GM21360 (cell line): ENCODE results near the gene PTGIR.

Experiments used
- ATAC-seq: cut with Tn5 transposase; IDR thresholded peaks from one replicate; pipeline ENCODE4 v1.9.1; 2021; ENCODE audit warnings: mild to moderate bottlenecking, moderate library complexity; ENCODE audit not compliant: unreplicated experiment

Gene PTGIR, protein sequence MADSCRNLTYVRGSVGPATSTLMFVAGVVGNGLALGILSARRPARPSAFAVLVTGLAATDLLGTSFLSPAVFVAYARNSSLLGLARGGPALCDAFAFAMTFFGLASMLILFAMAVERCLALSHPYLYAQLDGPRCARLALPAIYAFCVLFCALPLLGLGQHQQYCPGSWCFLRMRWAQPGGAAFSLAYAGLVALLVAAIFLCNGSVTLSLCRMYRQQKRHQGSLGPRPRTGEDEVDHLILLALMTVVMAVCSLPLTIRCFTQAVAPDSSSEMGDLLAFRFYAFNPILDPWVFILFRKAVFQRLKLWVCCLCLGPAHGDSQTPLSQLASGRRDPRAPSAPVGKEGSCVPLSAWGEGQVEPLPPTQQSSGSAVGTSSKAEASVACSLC

DNA sequence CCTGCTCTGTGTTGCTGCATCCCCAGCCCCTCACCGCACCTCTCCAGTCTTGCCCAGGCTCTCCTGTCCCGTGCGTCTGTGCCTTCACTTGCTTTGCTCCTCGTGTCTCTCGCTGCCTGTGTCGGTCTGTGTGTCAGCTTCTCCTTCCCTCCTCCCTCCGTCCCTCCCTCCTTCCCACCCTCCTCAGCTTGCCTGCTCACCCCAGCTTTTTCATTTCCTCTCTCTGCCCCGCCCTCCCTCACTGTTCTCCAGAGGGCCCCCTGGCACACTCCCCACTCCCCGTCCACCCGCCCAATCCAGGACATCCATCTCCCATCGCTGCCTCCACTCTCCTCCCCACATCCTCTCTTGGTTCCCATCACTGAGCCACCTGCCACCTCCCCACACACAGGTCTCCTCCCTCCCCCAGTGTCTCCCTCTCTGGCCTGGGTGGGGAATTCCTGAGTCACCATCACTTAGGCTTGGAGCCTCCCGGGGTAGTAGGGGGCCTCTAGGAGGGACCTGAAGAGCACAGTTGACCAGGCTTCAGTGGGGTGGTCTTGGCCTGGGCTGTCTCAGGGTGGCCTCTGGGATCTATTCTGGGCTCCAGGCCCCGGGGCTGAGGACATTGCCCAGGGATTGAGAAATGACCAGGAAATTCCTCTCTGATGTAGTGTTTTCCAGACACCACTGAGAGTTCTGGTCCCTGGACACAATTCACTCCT, at the start of gene PTGIR:
PTGIR (minus strand) TSS at position 132 of the 704 bp plus-strand sequence. CDS start 864 bp downstream, outside the sequence.
- ATAC-seq, result no peak

DNA sequence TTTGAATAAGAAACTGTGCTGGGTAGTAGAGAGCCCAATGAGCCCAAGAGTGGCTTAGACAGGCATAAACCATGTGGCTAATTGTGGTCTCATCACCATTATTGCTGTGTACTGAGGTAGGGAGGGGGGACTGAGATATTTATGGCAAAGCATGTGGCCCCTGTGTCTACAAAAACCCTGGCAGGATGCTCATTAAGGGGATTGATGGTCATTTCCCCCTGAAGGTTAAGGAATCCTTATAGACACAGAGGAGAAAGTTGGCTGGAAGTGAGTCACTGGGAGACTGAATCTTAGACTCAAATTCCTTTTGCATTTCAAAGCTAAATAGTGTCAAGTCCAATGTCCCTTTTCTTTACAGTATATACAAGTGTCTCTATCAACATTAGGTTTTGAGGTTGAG, 45.9 kb upstream of the PTGIR start:
- no peak for ATAC-seq

DNA sequence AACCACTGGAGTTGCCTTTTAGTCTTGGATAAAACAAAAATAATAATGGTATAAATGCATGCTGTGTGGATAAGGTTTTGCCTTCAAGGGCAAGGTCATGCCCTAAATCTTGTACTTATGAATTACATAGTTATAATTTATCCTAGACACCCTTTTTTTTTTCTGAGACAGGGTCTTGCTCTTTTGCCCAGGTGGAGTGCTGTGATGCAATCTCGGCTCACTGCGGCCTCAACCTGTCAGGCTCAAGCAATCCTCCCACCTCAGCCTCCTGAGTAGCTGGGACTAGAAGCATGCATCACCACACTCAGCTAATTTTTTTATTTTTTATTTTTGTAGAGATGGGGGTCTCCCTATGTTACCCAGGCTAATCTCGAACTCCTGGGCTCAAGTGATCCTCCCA, 43.8 kb upstream of the PTGIR start:
- no peak for ATAC-seq

DNA sequence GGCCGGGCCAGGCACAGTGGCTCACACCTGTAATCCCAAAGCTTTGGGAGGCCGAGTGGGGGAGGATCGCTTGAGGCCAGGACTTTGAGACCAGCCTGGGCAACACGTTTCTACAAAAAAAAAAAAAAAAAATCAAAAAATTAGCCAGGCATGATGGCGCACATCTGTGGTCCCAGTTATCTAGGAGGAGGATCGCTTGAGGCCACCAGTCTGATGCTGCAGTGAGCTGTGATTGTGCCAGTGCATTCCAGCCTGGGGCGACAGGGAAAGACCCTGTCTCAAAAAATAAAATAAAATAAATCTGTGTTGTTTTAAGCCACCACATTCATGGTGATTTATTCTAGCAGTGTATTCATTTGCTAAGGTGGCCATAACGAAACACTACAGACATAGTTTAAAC, 40.2 kb upstream of the PTGIR start:
- ATAC-seq, result no peak

DNA sequence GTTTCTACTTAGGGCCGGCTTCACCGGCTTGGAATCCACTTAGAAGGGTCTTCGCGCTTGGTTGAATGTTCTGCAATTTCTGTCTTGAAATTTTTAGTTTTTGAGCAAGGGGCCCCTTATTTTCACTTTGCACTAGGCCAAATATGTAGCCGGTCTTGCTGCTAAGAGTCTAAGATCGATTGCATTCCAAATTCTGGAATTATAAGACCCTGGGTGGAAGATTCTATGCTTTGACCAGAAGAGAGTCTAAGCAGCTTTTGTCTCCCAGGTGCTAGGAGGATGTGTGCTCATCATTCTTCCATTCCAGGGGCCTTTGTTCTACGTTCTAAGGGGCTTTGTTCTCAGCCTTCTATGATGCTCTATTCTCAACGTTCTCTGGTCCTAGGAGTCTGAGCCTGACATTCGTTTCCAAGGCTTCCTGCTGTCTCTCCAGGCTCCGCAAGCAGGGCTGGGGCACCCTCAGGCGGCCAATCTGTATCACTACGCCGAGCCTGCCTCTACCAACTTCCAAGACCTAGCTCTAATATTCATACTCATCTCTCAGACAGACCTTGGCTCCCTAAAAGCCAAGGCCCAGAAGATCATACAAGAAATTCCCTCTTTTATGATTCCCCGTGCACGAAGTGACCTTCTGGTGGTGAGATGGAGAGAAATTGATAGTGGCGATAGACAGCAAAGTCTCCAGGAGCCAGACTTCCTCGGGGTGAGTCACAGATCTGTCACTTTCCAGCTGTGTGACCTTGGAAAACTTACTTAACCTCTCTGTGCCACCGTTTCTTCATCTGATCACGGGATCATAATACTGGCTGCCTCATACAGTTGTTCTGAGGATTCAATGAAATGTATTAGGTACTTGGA, 37.1 kb upstream of the PTGIR start:
- ATAC-seq, result no peak

DNA sequence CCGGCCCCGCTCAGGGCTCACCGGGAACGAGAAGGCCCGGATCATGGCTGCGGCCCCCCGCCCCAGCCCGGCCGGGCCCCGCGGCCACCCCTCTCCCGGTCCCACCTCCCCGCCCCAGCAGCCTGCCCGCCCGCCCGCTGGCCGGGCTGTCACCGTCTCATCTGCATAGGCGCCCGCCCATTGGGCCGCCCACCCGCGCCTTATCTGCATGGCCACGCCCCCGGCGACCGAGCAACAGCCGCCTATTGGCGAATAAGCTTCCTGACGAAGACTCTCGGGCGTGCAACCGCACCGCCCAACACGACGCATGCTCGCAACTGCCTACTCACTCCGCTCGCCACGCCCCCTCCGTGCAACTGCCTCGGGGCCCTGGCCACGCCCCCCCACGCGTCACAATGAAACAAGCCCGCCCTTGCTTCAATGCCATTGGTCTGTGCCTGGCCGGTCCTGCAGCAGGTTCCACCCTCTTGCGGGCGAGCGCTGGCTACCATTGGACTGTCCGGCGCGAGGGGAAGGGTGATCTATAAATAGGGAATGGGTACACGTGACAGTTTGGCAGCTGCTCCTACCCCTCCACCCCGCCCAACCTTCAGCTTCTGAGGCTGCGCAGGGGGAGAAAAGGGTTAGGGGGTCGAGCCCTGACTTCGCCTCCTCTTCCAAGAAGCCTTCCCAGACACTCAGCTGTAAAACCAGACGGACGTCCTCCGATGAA, 36.3 kb upstream of the PTGIR start, which contains the start of gene DACT3:
DACT3 (minus strand) TSS at position 163 of the 712 bp plus-strand sequence; CDS start at position 45, 118 bp downstream.
- peak; percentile 86 for ATAC-seq

DNA sequence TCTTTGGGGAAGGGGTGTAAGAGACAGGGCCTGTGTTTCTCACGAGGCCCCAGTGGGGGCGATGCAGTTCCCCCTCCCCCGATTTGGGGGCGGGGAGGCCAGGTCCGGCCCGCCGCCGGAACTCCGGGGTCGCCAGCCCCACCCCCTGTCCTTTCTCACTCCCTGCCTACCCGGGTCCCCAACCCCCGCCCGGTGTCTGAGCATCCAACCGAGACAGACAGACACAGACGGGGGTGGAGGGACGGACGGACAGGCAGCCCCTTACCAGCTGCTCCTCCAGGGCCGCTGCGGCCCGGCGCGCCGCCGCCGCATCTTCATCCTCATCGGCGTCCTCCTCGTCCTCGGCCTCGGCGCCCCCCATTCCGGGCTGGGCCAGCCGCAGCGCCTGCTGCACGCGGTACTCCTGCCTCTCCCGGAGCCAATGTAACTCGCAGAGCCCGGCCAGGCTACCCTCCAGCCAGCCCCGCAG, 35.7 kb upstream of the PTGIR start:
- ATAC-seq, result no peak

DNA sequence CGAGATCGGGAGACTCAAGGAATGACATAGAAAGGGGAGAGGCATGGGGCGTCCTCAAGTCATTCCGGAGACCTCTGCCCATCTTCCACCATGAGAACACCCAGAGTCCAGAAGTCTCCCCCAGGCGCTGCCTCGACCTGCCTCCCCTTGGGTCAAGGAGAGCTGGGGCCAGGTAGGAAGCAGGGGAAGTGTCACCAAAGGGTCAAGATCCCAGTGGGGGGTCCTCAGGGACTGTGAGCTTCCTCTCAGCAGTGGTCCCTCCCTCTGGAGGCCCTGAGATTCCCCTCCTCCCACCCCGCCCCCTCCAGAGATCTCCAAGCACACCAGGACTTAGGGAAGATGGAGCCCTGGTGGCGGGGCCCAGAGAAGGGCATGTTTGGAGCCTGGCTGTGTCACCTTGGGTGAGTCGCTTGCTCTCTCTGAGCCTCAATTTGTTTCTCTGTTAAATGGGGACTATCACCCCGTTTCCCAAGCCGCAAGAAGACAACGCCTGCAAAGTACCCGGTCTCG, 35.2 kb upstream of the PTGIR start:
- ATAC-seq, result no peak

DNA sequence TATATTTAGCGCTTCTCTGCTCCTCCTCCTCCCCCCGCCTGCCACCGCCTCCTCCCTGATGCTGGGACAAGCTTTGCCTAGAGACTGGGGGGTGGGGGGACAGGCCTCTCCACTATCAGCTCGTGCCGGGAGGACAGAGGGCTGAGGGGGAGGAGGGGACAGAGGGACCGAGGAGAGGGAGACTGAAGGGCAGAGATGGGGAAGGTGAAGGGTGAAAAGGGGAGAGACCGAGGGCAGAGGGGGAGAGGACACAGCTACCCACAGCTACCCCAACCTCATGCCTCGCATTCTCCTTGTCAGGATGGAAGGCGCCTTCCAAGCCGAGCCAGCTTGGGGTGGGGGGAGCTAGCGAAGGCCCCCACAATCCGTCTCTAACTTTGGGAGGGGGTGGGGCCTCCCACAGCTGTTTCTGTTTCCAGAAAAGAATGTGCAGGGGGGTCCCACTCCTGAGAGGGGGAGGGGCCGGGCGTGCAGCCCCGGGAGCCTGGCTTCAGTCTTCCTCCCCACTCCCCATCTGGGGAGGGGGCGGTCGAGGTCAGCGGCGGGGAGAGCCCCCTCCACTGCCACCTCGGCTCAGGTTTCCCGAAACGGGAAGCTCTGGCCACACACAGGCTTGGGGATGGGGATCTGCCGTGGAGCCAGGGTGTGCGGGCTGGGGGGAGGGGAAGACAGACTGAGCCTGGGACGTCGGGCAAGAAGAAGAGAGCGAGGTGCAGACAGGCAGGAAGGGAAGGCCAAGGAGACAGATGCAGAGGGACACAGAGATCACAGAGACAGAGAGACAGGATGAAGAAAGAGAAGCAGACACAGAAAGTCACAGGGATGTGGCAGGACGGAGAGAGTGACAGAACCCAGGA, 34.5 kb upstream of the PTGIR start:
- ATAC-seq, result no peak

DNA sequence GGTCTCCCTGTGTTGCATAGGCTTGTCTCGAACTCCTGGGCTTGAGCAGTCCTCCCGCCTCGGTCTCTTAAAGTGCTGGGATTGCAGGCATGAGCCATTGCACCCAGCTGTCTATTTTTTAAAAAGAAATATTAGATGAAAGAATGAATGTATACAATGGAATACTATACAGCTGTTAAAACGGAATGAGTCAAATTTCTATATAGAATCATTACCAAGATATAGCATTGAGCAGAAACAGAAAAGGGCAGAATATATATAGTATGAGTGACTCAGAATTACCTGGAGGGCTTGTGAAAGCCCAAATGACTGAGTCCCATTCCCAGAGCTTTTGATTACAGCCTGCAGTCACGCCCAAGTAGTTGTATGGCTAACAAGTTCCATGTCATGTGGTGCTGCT, 31.7 kb upstream of the PTGIR start:
- ATAC-seq, result no peak

DNA sequence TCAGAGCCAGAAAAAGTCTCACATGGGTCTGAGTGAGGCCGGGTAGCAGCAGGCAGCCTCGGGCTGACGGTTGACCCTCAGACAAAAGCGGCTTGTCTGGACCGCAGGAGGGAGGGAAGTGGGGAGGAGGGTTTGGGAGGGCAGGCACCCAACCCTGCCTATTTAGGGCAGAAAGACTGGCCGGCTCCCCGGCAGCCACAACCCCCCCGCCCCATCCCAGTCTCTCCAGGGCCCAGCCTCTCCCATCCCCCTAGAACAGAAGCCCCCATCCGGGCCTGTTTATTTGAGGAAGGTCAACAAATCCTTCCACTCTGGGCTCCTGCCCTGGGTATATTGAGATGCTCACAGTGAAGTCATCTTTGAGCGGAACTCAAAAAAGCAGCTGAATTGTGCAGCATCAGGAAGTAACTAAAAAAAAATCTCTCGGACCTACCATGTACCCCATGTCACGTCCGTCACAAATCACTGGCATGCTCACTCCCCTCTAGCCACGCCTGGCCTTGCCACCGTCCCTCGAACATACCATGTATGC, 29.8 kb upstream of the PTGIR start:
- no peak for ATAC-seq

DNA sequence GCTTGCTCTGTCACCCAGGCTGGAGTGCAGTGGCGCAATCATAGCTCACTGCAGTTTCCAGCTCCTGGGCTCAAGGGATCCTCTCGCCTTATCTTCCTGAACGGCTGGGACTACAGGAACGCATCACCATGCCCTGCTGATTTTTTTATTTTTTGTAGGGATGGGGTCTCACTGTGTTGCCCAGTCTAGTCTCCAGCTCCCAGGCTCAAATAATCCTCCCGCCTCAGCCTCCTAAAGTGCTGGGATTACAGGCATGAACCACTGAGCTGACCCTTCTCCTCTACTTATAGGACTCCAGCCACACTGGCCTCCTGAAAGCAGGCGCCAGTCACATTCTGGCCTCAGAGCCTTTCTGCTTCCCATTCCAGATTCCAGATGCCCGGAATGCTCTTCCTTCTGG, 25.6 kb upstream of the PTGIR start:
- ATAC-seq, result no peak

DNA sequence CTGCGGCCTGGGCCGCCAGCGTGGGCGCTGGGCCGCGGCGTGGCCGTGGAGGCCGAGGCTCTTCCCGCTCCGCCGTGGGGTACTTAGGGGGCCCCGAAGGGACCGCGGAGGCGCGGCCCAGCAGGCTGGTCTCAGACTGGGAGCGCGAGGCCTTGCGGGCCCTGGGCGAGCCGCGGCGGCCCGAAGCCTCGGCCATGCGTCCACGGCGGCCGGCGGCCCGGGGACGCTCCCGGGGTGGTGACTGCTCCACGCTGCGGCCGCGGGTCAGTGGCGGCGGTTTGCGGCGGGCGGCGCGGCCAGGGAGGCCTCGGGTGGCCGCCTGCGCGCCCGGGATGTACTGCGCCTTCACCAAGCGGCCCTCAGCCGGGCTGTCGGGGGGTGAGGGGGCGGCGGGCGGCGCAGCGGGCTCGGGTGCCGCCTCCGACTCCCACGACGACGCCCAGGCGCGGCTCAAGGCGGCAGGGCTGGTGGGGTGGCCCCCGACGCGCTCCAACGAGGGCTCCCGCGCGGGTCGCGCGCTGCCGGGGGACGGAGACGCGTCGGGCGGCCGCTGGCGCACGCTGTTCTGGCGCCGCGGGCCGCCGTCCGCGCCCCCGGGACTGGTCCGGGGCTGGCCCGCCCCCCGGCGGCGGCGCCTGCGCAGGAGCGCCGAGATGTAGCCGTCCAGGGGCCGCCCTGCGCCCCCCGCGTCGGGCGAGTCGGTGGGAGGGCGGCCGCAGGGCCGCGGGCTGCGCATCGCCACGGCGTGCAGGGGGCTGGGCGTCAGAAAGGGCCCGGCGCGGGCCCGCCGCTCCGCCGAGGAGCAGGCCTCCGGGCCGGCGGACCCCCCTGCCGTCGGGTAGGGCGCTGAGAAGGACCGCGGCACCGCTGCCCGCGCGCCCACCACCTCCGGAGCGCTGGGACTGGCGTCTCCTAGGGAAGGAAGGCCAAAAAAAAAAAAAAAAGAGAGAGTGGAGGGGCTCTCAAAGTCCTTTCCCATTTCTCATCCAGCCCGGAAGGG, 24.4 kb upstream of the PTGIR start:
- ATAC-seq, result no peak

DNA sequence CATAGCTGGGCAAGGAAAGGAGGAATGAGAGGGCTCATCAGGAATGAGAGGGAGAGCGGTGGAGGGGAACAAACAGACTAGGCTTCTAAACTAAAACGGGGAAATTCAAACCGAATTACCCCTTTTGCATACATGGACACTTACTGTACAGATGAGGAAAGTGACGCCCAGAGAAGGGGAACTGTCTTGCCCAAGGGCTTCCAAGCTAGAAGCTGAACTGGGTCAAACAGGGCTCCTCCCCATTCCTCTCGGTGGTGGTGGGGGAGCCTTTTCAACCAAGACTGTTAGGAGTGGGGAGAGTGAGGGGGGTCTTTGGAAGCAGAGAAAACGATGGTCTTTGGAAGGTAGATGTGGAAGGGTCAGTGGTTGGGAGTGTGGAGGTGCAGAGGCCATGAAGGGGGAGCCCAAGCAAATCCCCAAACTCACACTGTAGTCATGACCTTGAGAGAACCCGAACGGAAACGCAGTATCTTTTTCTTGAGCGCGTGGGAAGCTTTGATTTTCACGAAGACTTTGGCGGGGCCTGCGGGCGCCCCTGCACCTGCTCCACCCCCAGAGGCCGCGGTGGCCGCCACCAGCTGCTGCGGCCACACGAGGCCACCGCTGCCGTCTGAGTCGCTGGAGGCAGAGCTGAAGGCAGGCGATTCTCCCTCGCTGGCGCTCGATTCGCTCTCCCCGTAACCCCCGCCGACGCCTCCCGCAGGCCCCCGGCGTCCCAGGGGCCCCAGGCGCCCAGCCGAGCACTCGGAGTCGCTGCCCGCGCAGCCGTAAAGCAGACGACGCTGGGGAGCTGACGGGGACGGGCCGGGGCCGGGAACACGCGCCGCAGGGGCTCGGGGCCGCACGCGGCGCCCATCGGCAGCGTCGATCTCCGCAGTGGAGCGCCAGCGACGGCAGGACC, 23.4 kb upstream of the PTGIR start:
- no peak for ATAC-seq

DNA sequence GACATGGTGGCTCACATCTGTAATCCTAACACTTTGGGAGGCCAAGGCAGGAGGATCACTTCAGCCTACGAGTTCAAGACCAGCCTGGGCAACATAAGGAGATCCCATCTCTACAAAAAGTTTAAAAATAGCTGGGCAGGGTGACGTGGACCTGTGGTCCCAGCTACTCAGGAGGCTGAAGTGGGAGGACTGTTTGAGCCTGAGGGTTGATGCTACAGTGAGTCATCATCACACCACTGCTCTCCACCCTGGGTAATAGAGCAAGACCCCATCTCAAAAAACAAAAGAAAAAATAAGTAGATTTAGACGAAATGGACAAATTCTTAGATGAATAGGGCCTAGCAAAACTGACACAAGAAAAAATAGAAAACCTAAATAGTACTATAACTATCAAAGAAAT, 21.5 kb upstream of the PTGIR start:
- ATAC-seq, result no peak

DNA sequence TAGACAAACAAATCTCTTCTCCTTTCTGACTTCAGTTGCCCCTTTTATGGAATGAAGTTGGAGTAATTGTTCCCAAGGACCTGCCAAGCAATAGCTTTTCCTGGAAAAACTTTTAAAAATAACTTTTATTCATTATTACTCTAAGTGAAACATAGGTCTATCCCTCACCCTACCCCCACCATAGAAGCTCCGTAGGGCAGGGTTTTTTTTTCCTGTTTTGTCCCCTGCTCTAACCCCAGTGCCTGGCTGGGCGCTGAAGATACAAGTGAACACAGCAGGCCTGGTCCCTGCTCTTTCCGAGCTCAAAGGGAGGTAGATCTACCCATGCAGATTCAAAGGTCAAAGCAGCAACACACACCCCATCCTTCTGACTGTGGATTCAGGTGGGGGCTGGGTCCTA, 19.8 kb upstream of the PTGIR start:
- ATAC-seq, result no peak

DNA sequence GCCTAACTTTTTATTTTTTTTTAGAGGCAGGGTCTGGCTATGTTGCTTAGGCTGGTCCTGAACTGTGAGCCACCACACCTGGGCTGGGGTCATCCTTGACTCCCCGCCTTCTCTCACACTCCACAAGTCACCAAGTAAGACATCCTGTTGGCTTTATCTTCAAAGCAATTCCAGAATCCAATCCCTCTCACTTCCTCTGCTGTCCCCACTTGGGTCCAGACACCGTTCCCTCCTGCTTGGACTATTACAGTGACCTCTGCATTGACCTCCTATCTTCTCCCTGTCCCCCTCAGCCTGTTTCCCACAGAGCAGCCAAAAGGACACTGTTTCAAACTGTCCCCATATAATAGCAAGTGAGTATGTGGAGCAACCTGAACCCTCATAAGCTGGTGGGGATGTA, 15.8 kb upstream of the PTGIR start:
- ATAC-seq, result no peak
